Activated CD4-positive, alpha-beta memory T cell treated with anti-CD3 and anti-CD28 coated beads for 36 hours (primary cell): ENCODE measurements around the gene STX1B. TPM values are rescaled to one million over a fixed set of nuclear protein-coding genes. Genes with fewer than 3 reads are reported as not detected.

Experiments used
- CTCF ChIA-PET: fragments of 350-600 bp; sonication (Branson Sonifier 250); formaldehyde crosslinking; loops from one replicate; lab custom pipeline; 2021; ENCODE audit warnings: antibody characterized with exemption, inconsistent platforms; lab: Charles Lee
- POLR2A ChIA-PET: fragments of 350-600 bp; sonication (Branson Sonifier 250); formaldehyde crosslinking; loops from one replicate; lab custom pipeline; 2021; ENCODE audit warnings: antibody characterized with exemption; lab: Charles Lee
- DNase-seq: peaks from one replicate; pipeline ENCODE4 v3.0.0-alpha.2; 2020
- H3K27ac Mint-ChIP-seq: one replicate; pipeline ENCODE4 v1.8.0; 2021; ENCODE audit warnings: mixed read lengths
- H3K27me3 Mint-ChIP-seq: one replicate; pipeline ENCODE4 v1.8.0; 2021; ENCODE audit warnings: mixed read lengths
- H3K36me3 Mint-ChIP-seq: one replicate; pipeline ENCODE4 v1.8.0; 2021; ENCODE audit warnings: mixed read lengths
- H3K4me1 Mint-ChIP-seq: one replicate; pipeline ENCODE4 v1.8.0; 2021; ENCODE audit warnings: low read depth, mixed read lengths
- H3K4me3 Mint-ChIP-seq: one replicate; pipeline ENCODE4 v1.8.0; 2021; ENCODE audit warnings: mild to moderate bottlenecking, mixed read lengths
- H3K9me3 Mint-ChIP-seq: one replicate; pipeline ENCODE4 v1.8.0; 2021; ENCODE audit warnings: mixed read lengths
- intact Hi-C: fragments of 100-400 bp; cut with micrococcal nuclease; formaldehyde crosslinking; loops from one replicate; pipeline ENCODE4 v1.15.1; 2023
- total RNA-seq, 2 experiments: library from RNA; stranded (reverse); gene quantifications; one replicate each; pipeline ENCODE4 v1.2.3, GENCODE V29; 2021

The STX1B gene
- total RNA-seq, 2 experiments from 2014 or later: 0.92 to 1.0 TPM

GRCh38 chr16:31002250-31002700 is 8.2 kb downstream of the STX1B start:
- POLR2A ChIA-PET: no interaction called here
- intact Hi-C loops: no loop called here

DNA sequence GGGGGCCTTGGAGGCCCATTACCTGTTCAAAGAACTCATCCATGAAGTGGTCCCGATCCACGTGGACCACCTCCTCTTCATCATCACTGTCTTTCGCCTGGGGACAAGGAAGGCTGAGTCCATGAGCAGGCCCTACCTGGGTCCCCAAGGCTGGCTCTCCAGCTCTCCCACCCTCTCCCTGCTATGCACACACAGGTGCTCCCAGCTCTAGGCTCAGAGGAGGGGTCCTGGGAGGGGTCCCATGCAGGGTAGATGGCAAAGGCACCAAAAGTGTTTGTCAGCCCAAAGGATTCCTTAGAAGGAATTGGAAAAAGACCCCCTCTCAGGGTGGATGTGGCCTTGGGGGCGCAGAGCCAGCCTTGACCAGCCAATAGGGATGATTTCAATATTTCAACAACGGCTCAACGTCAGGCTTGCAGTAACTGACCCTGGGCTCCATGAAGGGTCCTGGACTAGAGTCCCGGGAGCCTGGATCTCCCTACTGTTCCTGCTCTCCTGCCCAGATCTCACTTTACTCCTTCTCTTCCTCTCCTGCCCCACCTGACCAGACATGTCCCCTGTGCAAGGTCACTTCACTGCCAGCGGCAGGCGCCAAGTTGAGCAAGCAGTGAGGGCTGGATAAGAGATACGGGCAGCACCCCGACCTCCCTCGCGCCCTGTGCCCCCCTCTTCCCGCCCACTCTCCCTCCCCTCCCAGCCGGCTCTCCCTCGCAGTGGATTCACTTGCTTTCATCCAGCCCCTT is 8.8 kb downstream of the STX1B start:
- H3K27me3 Mint-ChIP-seq: no peaks in the 10 kb centered on the region
- H3K4me1 Mint-ChIP-seq: peaks cover 3% of the 10 kb centered on the region
- no peak for DNase-seq
- no peaks in the 10 kb centered on the region for H3K9me3 Mint-ChIP-seq
- CTCF ChIA-PET: no interaction called here
- no peak overlapping the region for H3K27ac Mint-ChIP-seq
- no peak overlapping the region for H3K4me3 Mint-ChIP-seq
- POLR2A ChIA-PET: no interaction called here
- H3K36me3 Mint-ChIP-seq: no peaks in the 10 kb centered on the region
- intact Hi-C loops: no loop called here

More at GRCh38 chr16:31002250-31002700, 8.2 kb downstream of the STX1B start:
- Mint-ChIP-seq H3K27ac (no peak overlapping the region), H3K9me3 (no peaks in the 10 kb centered on the region), H3K4me3 (no peak overlapping the region), H3K36me3 (no peaks in the 10 kb centered on the region), H3K4me1 (no peaks in the 10 kb centered on the region), H3K27me3 (no peaks in the 10 kb centered on the region)
- CTCF ChIA-PET: interaction anchor here (0.7 to 1.4 kb wide), 2 partner anchors 17 to 19 kb away, joined by 3 read pairs; partner anchors contain the start of gene HSD3B7
- DNase-seq: no peak

DNA sequence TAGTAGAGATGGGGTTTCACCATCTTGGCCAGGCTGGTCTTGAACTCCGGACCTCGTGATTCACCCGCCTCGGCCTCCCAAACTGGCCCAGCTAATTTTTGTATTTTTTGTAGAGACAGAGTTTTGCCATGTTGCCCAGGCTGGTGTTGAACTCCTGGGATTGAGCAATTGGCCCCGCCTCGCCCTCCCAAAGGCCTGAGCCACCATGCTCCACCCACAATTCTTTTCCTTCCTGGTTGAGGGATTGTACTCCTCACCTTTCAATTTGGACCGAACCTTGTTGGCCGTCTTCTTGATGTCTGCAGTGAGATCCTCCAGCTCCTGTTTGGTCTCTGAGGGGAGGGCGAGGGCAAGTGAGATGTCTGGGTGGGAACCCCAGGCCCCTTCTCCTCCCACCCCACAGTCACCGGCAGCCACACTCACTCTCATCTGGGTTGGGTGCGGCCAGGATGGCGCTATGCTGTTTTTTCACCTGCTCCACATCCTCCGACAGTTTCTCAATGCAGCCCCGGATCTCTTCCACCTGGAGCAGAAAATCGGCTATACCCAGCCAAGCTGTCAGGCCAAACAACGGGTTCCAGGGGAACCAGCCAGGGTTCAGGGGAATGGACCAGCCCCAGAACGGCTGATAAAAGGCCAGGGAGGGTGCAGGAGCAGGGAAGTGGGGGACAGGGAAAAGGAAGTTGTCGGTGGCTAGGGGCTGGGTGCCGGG is 9.6 kb downstream of the STX1B start:
- H3K4me3 Mint-ChIP-seq: no peak overlapping the region
- no peaks in the 10 kb centered on the region for H3K27me3 Mint-ChIP-seq
- DNase-seq: no peak
- H3K4me1 Mint-ChIP-seq: peaks cover 7% of the 10 kb centered on the region
- H3K27ac Mint-ChIP-seq: no peak overlapping the region
- intact Hi-C loops: no loop called here
- ChIA-PET CTCF (interaction anchor here (0.6 kb wide), 1 partner anchor 307 kb away, joined by 3 read pairs; no protein-coding TSS in a partner anchor), POLR2A (no interaction called here)
- no peaks in the 10 kb centered on the region for H3K9me3 Mint-ChIP-seq
- H3K36me3 Mint-ChIP-seq: no peaks in the 10 kb centered on the region

DNA sequence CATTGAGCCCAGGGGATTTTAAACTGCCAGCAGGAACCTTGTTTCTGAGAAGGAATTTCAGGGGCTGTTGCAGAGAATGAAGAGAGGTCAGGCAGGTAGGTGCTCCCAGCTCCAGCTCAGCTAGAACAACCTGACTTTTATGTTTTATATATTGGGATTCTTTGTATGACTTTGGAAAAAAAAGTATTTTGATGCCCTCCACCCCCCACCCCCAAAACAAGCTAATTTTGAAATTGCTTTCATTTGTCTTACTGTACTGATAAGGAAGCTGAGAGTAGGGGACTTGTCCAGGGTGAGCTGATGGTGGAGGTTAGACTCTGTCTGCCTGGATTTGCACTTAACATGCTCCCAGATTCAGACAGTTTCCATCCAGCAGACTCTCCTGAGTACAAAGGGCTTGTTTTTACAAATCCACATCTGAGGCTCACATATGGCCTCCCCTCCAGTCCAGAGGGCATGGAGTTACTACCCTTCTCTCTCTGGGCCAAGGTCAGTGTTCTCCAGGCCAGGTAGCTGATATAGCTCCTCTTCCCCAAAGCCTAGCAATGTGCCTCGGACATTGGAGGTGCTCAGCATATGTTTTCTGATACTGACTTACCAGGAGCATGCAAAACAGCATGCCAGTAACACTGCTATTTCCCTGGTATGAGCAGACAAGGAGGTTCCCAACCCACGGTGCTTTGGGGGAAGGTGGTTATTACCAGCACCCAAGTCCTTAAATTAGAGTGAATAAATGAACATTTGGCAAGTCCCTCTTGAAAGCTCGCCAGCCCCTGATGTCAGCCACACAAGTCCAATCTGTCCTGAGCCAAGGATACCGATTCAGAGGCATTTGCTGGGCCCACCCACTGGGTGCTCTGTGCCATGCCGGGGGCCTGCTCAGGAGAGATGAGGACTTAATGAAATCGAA is 11.3 kb downstream of the STX1B start:
- H3K27ac Mint-ChIP-seq: no peak overlapping the region
- H3K36me3 Mint-ChIP-seq: no peaks in the 10 kb centered on the region
- peaks cover 1% of the 10 kb centered on the region for H3K27me3 Mint-ChIP-seq

DNA sequence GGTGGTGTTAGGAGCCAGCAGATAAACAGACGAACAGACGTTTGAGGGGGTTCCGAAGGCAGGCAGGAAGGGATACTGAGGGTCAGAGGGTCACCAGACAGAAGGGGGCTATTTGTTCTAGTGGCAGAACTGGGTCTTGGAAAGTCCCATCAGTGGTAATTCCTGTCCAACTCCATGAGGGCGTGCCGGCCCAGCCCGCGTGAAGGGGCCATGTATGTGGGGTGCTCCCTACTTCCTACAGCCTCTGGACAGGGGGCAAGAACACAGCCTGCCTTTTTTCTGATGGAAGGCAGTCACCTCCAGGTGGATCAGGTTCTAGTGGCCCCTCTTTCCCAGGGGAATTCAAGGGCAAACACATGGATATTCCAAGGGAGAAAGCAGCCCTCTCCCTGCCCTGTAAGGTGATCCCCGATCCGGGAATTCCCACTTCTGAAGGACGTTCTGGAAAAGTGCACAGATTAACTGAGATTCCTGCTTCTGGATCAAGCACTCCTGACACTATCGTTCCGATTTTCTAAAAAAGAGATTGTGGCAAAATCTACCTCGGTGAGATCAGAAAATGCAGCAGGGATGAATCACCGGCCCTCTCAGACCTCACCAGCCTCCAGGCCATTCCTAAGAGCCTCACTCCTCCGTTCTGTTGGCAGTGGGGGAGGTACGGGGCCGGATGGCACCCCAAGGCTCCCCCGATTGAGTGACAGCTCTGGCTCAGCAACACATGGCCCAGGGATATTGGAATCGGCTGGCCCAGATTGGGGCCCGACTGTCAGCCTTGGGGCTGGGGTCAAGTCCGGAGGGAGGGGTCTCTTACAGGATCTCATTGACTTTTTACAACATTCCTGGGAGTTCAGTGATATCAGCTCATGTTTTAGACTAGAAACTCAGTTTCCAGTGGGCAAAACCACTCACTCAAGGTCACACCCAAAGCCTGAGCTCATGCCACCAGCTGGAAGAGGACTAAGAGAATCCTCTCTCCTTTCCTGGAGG is 12.4 kb downstream of the STX1B start:
- H3K27ac Mint-ChIP-seq: no peak overlapping the region
- DNase-seq: no peak
- peaks cover 1% of the 10 kb centered on the region for H3K27me3 Mint-ChIP-seq
- H3K9me3 Mint-ChIP-seq: no peaks in the 10 kb centered on the region
- H3K4me1 Mint-ChIP-seq: peaks cover 12% of the 10 kb centered on the region
- intact Hi-C loops: loop anchor here (1.0 to 10.0 kb wide), 5 partner anchors 35 to 867 kb away; partner anchors contain the start of genes SETD1A, STX4, ZNF646 and ZNF668
- peak overlapping the region; percentile 37 for H3K4me3 Mint-ChIP-seq
- no peaks in the 10 kb centered on the region for H3K36me3 Mint-ChIP-seq
- ChIA-PET CTCF (interaction anchor here (0.5 to 1.4 kb wide), 5 partner anchors 13 to 305 kb away, joined by 3 to 7 read pairs (median 3); partner anchors contain the start of gene HSD3B7), POLR2A (interaction anchor here (0.9 to 1.4 kb wide), 2 partner anchors 76 to 119 kb away, joined by 3 read pairs; partner anchors contain the start of genes KAT8, ZNF646 and ZNF668)

More for the DNA sequence above, 11.3 kb downstream of the STX1B start:
- no peak for DNase-seq
- ChIA-PET POLR2A (interaction anchor here (0.9 to 1.4 kb wide), 2 partner anchors 75 to 118 kb away, joined by 3 read pairs; partner anchors contain the start of genes KAT8, ZNF646 and ZNF668), CTCF (interaction anchor here (1.3 to 1.4 kb wide), 3 partner anchors 14 to 143 kb away, joined by 3 to 7 read pairs (median 6); partner anchors contain the start of gene HSD3B7)
- Mint-ChIP-seq H3K4me1 (peaks cover 12% of the 10 kb centered on the region), H3K4me3 (no peak overlapping the region), H3K9me3 (no peaks in the 10 kb centered on the region)
- intact Hi-C loops: loop anchor here (5.0 to 10.0 kb wide), 3 partner anchors 42 to 866 kb away; partner anchors contain the start of gene SETD1A

- peaks cover 12% of the 10 kb centered on the region for H3K4me1 Mint-ChIP-seq
- no peaks in the 10 kb centered on the region for H3K9me3 Mint-ChIP-seq
- peaks cover 1% of the 10 kb centered on the region for H3K27me3 Mint-ChIP-seq
- intact Hi-C loops: loop anchor here (1.0 to 10.0 kb wide), 5 partner anchors 36 to 868 kb away; partner anchors contain the start of genes SETD1A, STX4, ZNF646 and ZNF668
- H3K4me3 Mint-ChIP-seq: peak overlapping the region; percentile 73
- DNase-seq: peak; percentile 90
- CTCF ChIA-PET: interaction anchor here (0.5 to 1.8 kb wide), 5 partner anchors 13 to 306 kb away, joined by 3 to 7 read pairs (median 3); no protein-coding TSS in a partner anchor
- H3K36me3 Mint-ChIP-seq: no peaks in the 10 kb centered on the region
- POLR2A ChIA-PET: interaction anchor here (0.6 kb wide), 1 partner anchor 911 kb away, joined by 3 read pairs; no protein-coding TSS in a partner anchor
- H3K27ac Mint-ChIP-seq: no peak overlapping the region
Observed at GRCh38 chr16:30996985-30997724, 13.3 kb downstream of the STX1B start.

- POLR2A ChIA-PET: interaction anchor here (0.6 kb wide), 1 partner anchor 912 kb away, joined by 3 read pairs; no protein-coding TSS in a partner anchor
- no peak for DNase-seq
- Mint-ChIP-seq H3K9me3 (no peaks in the 10 kb centered on the region), H3K27ac (no peak overlapping the region), H3K4me3 (peak overlapping the region; percentile 73), H3K36me3 (no peaks in the 10 kb centered on the region), H3K27me3 (peaks cover 1% of the 10 kb centered on the region), H3K4me1 (peaks cover 12% of the 10 kb centered on the region)
- CTCF ChIA-PET: interaction anchor here (0.5 to 1.8 kb wide), 4 partner anchors 12 to 162 kb away, joined by 3 to 7 read pairs (median 3); no protein-coding TSS in a partner anchor
- intact Hi-C loops: loop anchor here (5.0 to 10.0 kb wide), 3 partner anchors 39 to 868 kb away; partner anchors contain the start of gene SETD1A
Observed at GRCh38 chr16:30996324-30996984, 14.0 kb downstream of the STX1B start.

GRCh38 chr16:30995927-30996323 is 14.5 kb downstream of the STX1B start:
- ChIA-PET CTCF (interaction anchor here (1.8 kb wide), 1 partner anchor 146 kb away, joined by 7 read pairs; no protein-coding TSS in a partner anchor), POLR2A (no interaction called here)
- Mint-ChIP-seq H3K36me3 (no peaks in the 10 kb centered on the region), H3K4me1 (peaks cover 12% of the 10 kb centered on the region), H3K27ac (no peak overlapping the region), H3K9me3 (no peaks in the 10 kb centered on the region), H3K4me3 (peak overlapping the region; percentile 30), H3K27me3 (peaks cover 1% of the 10 kb centered on the region)
- intact Hi-C loops: loop anchor here (5.0 to 10.0 kb wide), 3 partner anchors 39 to 869 kb away; partner anchors contain the start of gene SETD1A
- DNase-seq: no peak
